Fibroblast of skin of scalp (primary cell): ENCODE results near the gene RELCH.

Experiments used
- DNase-seq: peaks from one replicate; pipeline ENCODE4 v3.0.0-alpha.2; 2013

Gene RELCH

DNA sequence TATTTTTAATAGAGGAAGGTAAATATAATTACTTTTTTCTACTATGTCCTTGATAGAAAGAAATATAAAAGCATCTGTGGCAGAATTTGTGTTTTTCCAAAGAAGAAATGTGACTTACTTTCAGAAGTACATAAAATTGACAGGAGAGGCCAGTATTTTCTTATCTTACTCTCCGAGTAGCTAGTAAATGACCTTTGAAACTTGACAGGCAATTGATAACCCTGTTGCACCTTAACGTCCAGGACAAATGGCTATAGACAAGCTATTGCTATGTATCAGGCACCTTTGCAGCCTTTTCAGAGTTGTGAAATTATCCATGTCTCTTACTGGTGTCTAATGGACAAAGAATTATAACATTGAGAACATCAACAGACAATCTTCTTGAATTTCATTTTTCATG is 75.0 kb downstream of the RELCH start:
- DNase-seq: no peak

DNA sequence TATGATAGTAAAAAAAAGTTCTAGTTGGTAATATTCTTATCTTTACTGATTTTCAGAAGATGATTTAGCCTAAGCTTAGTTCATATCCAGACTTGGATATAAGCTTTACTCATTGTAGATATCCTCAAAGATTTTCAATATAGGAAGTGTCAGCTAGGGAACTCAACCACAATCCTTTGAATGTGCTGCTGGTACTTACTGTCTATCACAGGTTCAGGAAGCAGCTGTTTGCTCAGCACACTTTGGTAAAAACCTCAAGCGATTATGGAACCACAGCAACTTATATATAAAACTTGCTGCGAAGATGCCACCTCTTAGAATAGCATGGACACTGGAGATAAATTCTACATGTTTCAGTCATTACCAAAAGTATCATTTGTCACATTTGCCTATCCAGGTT is 77.9 kb downstream of the RELCH start:
- DNase-seq: no peak

DNA sequence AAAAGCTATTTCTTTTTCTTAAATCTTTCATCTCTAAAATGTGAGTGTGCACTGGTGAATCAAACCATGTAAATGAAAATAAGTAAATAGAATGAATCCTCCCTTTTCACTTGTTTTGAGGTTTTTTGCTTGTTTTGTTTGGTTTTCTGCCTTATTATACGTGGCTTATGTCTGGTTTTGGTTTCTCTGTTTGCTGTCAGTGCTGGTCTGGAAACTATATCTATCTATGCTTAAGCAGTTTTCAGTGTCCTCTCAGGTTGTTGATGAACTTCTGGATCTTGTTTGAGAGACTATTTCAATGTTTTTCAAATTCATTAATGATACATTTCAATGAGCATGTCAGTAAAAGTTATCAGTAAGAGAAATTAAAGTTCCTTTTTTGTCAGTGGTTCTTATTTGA is 90.0 kb downstream of the RELCH start:
- no peak for DNase-seq

DNA sequence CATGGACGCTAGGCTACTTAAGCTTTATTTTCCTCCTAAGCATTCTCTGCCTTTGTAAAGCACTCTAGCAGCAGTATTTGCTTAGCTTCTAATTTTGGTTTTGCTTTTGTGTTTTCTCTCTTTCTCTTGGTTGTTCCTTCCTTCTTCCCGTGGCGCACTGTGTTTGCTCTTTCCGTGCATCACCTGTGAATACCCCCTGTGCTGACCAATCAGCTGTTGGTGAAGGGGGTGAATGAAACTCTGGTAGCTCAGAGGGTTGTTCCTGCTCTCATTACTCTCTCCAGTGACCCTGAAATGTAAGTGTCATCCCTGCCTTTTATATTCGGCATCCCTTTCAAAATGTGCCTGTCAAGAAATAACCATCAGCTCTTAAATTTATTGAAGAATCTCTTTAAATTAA is 92.5 kb downstream of the RELCH start:
- no peak for DNase-seq

DNA sequence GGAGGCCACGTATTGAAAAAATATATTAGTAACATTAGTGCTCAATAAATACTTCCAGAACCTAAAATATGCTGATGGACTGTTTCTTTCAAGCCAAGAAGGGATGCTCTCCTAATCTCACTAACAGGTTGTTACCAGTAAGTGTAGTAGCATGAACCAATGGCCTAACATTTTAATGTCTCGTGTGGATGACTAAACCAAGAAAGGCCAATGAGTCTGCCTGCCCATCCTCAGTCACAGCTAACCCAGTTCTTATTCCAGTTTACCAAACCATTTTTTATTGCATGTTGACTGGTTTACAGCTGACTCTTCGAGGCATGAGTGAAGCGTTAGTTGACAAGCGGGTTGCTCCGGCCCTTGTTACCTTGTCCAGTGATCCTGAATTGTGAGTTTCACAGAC is 93.0 kb downstream of the RELCH start:
- no peak for DNase-seq

DNA sequence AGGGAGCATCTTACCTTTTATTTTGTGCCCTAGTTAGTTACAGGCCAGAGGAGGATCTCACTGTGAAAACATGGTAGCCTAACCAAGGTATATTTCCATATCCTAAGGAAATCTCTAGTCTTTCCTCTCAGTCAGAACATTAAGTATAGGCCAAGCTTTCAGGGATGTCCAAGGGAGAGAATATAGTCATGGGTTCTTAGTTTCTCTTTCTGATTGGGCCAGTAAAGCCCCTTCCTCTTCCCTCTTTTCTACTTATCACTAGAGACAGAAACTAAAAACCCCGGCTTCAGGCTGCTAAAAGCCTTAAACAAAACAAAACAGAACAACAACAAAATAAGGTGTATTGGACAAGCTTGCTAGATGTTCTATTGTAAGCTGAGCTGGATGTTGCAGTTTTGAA is 93.7 kb downstream of the RELCH start:
- no peak for DNase-seq

DNA sequence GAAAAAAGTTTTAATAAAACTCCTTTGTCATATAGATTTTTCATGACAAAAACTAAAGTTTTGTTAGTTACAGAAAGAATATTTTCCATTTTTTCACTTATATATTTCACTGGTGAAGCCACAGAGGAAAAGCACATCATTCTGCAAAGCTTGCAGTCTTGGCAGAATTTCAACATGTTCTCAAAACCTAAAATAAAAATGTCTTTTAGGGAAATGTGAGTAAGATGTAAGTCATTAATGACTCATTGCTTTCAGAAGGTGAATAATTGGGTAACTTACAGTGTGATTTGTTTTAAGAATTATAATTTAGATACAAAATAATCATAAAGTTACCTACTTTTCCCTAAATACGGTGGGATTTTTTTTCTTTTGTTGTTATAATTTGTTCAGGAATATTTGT is 94.6 kb downstream of the RELCH start:
- peak; percentile 85 for DNase-seq

DNA sequence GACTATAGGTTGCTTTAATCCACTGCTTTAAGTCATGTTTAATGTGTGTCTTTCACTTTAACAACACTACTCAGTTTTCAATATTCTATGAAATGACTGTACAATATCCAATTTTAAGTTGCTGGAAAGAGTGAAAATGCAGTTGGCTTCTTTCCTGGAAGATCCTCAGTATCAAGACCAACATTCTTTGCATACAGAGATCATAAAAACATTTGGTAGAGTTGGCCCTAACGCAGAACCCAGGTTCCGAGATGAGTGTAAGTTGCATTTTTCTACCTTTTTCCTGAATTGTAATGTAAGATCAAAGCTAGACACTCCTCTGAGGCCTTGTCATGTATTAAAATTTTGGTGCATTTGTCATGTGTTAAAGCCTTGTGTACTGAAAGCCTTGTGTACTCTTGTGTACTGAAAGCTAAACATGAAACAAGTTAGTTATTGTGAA is 95.2 kb downstream of the RELCH start:
- peak; percentile 75 for DNase-seq

DNA sequence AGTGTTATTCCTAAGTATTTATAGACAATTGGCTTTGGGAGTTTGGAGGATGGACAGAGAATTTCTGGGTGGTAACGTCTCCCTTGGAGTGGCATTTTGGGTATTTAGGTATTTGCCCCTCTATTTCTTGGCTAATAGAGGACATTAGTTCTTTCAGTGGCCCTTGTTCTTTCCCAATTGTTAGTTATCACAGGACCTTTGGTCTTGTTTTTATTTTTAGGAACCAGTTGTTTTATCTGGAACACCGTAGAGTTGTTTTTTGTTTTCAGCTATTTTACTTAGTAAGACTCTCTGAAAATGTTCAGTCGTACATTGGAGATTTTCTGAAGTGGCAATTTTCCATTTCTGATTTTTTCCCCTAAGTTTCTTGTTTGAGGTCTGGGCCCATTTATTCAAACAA is 97.6 kb downstream of the RELCH start:
- DNase-seq: no peak

DNA sequence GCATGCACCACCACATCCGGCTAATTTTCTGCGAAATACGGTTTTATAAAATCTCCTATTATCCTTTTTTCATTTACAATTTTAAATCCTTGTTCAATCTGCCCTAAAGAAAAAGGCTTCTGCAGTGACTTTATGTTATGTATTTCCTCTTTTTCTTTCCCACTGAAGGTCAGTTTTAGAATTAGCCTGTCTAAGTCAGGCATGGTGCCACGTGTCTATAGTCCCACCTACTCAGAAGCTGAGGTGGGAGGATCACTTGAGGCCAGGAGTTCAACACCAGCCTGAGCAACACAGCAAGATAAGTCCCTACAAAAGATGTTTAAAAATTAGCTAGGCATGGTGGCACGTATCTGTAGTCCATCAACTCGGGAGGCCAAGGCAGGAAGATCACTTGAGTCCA is 98.2 kb downstream of the RELCH start:
- no peak for DNase-seq

DNA sequence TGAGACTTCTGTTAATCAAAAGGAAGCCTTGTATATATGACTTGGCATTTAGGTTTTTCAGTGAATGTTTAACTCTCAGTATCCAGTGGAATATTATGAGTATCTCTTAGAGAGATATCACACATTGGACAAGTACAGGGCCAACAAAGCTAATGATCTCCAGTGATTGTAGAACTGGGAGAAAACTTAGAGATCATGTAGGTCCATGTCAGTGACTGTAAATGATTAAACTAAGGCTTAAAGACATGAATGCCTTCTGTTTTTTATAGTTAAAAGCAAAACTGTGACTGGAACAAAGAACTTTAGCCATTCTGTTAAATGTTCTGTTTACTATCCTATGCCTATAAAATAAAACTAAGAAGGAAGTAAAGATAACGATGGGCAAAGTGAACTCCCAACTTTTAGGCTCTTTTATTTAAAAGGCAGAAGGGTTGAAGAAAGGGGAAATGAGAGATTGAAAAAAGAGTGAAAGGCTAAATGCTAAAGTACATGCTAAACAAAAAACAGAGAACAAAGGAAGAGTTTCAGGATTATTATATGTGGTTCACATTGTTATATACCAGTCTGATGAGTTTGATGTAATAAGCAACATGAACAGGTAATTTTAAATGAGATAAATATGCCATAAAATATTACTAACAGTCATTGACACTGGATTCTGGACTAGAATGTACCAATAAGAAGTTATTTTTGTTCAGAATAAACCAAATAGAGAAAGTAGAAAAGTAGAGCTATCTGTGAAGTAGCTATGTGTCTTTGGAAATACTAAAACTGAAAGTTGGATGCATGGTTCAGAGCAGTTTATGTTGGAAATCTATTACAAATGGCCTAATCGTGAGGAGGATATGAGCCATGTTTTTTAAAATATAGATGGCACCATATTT is 101.0 kb downstream of the RELCH start:
- no peak for DNase-seq

DNA sequence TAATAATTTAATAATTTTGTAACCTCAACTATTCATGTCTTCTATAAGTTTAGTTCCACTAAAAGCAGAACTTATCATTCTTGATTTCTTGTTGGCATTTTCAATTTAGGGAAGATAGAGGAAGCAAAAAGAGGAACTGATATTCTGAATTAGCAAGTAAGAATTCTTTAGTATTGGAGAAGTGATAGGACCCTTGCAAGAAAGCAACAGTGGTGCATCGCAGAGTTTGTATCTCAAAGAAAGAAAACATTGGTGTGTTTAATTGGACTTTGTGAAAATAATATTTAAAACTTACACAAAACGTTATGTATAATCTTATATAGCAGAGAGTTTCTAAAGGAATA is 101.6 kb downstream of the RELCH start:
- DNase-seq: no peak

DNA sequence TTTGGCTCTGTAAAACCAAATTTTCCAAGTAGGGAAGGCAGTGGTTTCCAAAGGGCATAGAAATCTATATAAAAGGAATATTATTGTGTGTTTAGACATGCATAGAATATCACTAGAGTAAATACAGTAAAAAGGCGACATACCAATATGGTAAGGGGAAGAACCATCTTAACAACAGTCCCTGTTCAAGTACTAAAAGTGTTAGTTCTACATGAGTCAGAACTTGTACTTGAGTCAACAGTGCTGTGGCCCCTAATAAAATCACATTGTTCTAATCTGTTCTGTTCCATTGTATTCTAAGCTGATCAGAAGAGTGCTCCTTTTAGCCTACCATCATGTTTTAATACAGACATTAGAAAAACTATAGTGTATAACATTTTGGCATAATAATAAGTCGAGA is 102.0 kb downstream of the RELCH start:
- DNase-seq: no peak

DNA sequence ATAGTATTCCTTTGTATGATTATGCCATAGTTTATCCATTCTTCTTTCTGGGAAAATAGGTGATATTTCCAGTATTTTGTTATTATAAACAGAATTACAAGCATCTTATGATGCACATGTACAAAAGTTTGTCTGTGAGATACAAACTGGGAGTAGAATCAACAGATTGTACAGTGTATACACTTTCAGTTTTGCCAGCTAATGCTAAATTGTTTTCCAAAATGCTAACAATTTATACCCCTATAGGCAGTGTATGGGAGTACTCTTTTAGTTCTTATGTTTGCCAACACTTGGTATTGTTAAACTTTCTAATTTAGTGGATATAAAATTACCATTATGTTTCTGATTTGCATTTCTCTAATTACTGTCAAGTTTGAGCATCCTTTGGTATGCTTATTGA is 107.0 kb downstream of the RELCH start:
- no peak for DNase-seq

DNA sequence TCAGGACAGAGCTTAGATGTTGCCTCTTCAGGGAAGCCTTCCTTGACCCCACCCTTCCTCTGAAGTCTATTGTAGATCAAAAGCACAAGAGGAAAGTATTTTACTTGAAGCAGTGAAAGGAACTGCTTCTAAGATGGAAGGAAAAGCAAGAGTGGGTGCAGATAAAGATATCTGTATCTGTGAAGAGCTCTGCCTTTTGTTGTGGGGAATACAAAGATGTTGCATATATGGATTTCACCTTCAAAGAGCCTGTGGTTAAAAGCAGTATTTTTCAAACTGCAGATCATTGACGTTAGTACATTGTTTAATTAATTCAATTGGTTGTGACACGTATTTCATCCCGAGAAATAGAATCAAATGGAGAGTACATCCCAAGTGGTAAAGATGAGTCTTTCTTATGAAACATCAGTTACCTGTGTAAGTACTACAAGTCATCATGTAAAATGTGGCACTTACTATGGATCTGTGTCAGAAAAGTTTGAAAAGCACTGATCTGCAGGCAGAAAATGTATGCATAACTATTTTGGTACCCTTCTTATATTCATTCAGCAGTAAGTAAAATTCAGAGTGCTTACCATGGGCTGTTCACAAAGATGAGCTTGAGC is 113.4 kb downstream of the RELCH start:
- DNase-seq: no peak

DNA sequence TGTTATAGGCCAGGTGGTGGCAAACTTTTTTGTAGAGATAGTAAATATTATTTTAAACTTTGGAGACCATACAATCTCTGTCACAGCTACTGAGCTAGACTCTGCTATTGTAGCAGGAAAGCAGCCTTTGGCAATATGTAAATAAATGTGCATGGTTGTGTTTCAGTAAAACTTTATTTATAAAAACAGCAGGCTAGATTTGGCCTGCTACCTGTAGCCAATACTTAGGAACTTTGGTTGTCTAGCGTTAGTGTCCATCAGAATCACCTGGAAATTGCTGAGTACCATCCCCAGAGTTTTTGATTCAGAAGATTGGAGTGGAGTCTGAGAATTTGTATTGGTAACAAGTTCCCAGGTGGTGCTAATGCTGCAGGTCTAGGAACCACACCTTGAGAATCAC is 114.3 kb downstream of the RELCH start:
- no peak for DNase-seq

DNA sequence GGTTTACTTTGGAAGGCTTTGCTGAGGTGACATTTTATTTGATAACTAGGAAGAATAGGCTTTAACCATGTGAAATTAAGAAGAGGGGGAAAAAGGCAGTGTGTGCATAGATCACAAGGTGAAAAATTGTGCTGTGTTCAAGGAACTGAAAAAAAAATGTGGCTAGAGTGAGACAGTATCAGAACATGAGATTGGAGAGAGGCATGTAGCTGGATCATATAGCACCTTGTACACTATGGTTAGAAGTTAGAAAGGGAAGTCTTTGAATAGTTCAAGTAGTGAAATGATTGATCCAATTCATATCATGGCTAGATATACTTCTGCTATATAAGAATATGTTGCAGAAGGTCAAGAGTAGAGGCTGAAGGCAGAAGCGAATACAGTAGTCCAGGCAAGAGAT is 125.8 kb downstream of the RELCH start:
- no peak for DNase-seq

DNA sequence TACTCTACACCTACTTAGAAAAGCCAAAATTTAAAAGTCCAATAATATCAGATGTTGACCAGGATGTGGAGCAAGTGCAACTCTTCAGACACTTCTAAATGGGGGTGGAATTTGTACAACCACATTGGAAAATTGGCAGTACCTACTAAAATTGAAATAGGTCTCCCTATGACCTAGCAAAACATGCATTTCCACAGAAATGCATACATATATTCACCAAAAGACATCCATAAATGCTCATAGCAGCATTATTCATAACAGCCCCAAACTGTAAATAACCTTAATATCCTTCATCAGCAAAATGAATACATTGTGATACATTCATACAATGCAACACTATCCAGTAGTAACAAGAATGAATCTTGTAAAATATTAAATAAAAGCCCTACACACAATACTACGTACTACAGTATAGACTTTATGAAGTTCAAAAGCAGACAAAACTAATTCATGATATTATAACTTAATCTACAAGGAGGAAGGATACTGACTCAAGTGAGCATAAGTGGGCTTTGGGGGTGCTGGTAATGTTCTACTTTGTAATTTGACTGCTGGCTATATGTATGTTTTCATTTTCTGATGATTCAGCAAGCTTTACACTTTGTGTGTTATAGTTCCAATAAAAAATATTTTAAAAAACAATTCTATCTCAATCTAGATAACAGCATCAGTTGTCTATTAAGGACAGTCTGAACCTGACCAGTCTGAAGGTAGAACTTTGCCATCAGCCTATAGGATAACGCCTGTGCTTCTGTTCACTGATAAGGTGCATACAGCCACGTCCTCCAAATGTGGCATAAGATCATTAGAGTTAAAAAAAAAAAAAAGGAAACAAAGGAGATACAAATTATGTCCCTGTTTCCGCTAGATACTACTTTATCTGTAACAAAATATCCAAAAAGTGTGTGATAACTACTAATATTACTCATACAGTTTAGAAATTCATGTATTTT is 131.4 kb downstream of the RELCH start:
- DNase-seq: no peak

DNA sequence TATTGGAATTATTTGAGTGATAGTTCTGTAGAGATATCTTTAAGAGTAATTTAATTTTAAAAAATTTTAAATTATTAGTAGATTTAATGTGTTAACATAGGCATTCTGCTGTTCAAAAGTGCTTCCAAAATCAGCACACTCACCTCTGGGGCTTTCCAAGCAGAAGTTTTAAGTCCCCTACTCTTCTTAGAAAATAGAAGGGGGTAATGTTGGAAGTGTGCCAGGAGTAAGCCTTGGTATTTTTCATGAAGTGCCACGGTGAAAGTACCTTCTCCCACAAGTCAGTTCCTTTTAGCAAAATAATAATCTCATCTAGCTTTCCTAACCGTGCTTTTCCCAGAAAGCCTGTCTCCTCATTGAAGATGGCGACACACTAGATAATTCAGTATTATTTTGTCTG is 134.1 kb downstream of the RELCH start:
- DNase-seq: no peak

DNA sequence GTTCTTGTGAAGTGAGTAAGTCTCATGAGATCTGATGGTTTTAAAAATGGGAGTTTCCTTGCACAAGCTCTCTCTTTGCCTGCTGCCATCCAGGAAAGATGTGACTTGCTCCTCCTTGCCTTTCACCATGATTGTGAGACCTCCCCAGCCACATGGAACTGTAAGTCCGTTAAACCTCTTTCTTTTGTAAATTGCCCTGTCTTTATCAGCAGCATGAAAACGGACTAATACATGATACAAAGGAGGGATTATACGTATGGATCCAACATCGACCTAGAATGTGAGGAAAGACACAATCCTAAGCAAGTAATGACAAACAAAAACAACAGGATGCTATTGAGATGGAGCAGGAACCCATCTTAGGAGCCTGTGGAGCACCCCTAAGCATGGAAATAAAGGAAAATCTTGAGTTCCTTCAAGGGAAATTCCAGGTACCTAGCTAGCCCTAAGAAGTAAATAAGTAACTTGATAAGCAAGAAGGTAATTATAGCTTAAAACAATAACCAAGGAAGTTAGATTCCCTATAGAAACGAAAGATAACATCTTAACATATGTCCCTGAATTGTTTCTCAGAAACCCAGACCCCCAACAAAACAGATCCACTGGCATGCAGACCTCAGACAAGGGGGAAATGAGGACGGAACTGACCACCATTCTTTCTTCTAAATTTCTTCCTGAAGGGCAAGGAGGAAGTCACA is 136.6 kb downstream of the RELCH start:
- DNase-seq: no peak

DNA sequence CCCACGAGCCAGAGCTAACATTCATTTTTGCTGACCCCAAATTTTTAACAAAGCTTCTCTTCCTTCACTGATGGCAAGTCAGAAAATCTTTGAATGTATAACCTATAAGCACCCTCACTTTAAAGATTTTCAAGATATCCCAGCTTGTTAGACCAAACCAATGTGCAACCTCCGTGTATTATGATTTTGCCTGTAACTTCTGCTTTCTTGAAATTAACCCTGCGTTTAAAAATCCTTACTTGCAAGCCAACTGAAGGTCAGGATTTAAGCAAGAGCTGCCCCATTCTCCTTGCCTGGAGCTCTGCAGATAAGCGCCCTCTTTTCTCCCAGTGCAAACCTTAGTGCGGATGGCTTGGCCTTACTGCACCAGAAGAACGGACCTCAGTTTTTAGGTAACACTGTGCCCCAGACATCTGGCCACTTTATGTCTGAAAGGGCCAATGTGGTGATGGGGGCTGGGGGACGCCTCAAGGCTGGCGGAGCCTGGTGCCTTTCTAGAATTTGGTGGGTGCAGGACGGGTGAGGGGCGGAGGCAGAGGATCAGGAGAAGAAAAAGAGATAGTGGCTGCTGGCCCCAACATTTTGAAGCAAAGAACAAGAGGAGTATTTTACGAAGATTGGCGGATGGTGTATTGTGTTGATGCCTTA is 137.2 kb downstream of the RELCH start:
- no peak for DNase-seq
